Fibroblast of lung (primary cell): ENCODE data around the gene SLC38A6. TPM values are rescaled to one million over a fixed set of nuclear protein-coding genes. Genes with fewer than 3 reads are reported as not detected.
A peak's percentile ranks its signal among the peaks of the same experiment; 100 is the strongest.

Experiments used
- DNase-seq, 2 donors: peaks; one replicate each; pipeline versions ENCODE4 v3.0.0 to v3.0.0-alpha.2; 2010; ENCODE audit warnings: low read depth in 2 of 2
- H2AFZ ChIP-seq: 2 replicates; pipeline ENCODE4 v1.5.1; 2012; ENCODE audit warnings: low read length, control low read depth, inconsistent platforms
- H3K27ac ChIP-seq: 2 replicates; pipeline ENCODE4 v1.5.1; 2011; ENCODE audit warnings: low read length, control low read depth; ENCODE audit not compliant: insufficient read depth
- H3K27me3 ChIP-seq: 2 replicates; pipeline ENCODE4 v1.5.1; 2011; ENCODE audit warnings: mild to moderate bottlenecking, low read length; ENCODE audit not compliant: control insufficient read depth, insufficient read depth
- H3K36me3 ChIP-seq: 2 replicates; pipeline ENCODE4 v1.5.1; 2011; ENCODE audit warnings: low read length; ENCODE audit not compliant: control insufficient read depth, insufficient read depth
- H3K4me1 ChIP-seq: 2 replicates; pipeline ENCODE4 v1.5.1; 2011; ENCODE audit warnings: low read length; ENCODE audit not compliant: control insufficient read depth, insufficient read depth; ENCODE audit errors: extremely low read depth
- H3K4me2 ChIP-seq: 2 replicates; pipeline ENCODE4 v1.5.1; 2011; ENCODE audit warnings: low read length, control low read depth; ENCODE audit not compliant: insufficient read depth; ENCODE audit errors: extremely low read depth
- H3K4me3 ChIP-seq, 4 experiments: fragments of 200-600 bp in 1 of 4; sonication (generic) in 1 of 4; replicated peaks in 1 of 4; 2 replicates each; pipeline ENCODE4 v1.5.1; 2011 to 2016; ENCODE audit warnings: low read length in 4 of 4, low read depth in 3 of 4, mild to moderate bottlenecking in 3 of 4, control low read depth in 2 of 4, inconsistent platforms in 1 of 4, mixed read lengths in 1 of 4; ENCODE audit not compliant: insufficient read depth in 1 of 4; ENCODE audit errors: control extremely low read depth in 1 of 4
- H3K79me2 ChIP-seq: 2 replicates; pipeline ENCODE4 v1.5.1; 2012; ENCODE audit warnings: mild to moderate bottlenecking, low read length, inconsistent platforms; ENCODE audit not compliant: control insufficient read depth, insufficient read depth
- H3K9ac ChIP-seq: 2 replicates; pipeline ENCODE4 v1.5.1; 2011; ENCODE audit warnings: mild to moderate bottlenecking, low read length, control low read depth; ENCODE audit not compliant: insufficient read depth
- H3K9me3 ChIP-seq: 2 replicates; pipeline ENCODE4 v1.5.1; 2012; ENCODE audit warnings: low read depth, low read length; ENCODE audit not compliant: control insufficient read depth, insufficient read depth
- H4K20me1 ChIP-seq: 2 replicates; pipeline ENCODE4 v1.5.1; 2011; ENCODE audit warnings: low read length; ENCODE audit not compliant: control insufficient read depth, insufficient read depth; ENCODE audit errors: extremely low read depth
- CTCF ChIP-seq, 2 donors: IDR thresholded peaks in 1 of 2; conservative IDR thresholded peaks in 1 of 2; 1 replicate in 1 of 2; 2 replicates in 1 of 2; pipeline ENCODE4 v1.5.1; 2011 to 2012; ENCODE audit warnings: low read length in 2 of 2, control low read depth in 1 of 2, inconsistent platforms in 1 of 2, low read depth in 1 of 2, mild to moderate bottlenecking in 1 of 2
- EZH2 ChIP-seq: IDR thresholded peaks from 2 replicates; pipeline ENCODE4 v1.5.1; 2012; ENCODE audit warnings: low read length, control low read depth, mild to moderate bottlenecking; ENCODE audit errors: missing control alignments
- polyA plus RNA-seq, 2 donors: library from polyadenylated mRNA; depleted of rRNA in 1 of 2; stranded (reverse) in 1 of 2; unstranded in 1 of 2; fragments of >200 nt; gene quantifications; 2 replicates each; pipeline ENCODE4 v1.2.1, GENCODE V29; 2011 to 2012; ENCODE audit warnings: missing spikeins in 1 of 2
- total RNA-seq: library from RNA; depleted of rRNA; stranded (reverse); fragments of >200 nt; gene quantifications from 2 replicates; pipeline ENCODE4 v1.2.1, GENCODE V29; 2014

SLC38A6 gene
- total and polyA plus RNA-seq, 2 donors (not counting 1 experiment from before 2014, with no cell fraction given) = 39.8 to 93.3 TPM

DNA sequence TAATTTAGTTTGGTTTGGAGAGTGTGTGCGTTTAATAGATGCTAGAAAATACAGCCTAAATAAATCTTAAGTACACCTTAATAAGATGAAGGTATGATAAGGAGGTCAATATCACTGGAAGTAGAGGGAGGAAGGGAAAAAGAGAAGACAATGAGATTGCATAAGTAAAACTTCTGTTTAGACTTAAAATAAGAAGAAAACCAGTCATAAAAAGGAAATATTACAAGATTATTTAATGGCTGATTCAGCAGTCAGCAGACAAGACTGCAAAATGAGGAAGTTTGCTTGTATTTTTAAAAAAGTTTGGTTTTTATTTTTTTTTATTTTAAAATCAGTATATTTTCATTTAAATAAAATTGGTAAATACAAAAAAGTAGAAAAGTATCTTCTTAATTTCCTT, 3.2 kb downstream of the SLC38A6 start:
- no peaks in the 10 kb centered on the region for H4K20me1 ChIP-seq
- no peak overlapping the region for H3K4me2 ChIP-seq
- H3K27ac ChIP-seq = no peak overlapping the region
- H3K79me2 ChIP-seq = peaks cover 28% of the 10 kb centered on the region
- H3K4me3 ChIP-seq = peak overlapping the region in 2 of 4 experiments; percentile 32 to 87
- H3K9me3 ChIP-seq = no peaks in the 10 kb centered on the region
- no peaks in the 10 kb centered on the region for H3K27me3 ChIP-seq
- TF ChIP-seq EZH2 = no peak
- TF ChIP-seq CTCF (conservative IDR thresholded peaks at IDR 0.05 in 1 of 2, IDR thresholded peaks at IDR 0.05 in 1 of 2; ENCODE audit: low read depth in 1 of 2, low read length in 2 of 2) = no peak
- H3K4me1 ChIP-seq = peaks cover 3% of the 10 kb centered on the region
- no peak for DNase-seq
- no peak overlapping the region for H3K9ac ChIP-seq
- H2AFZ ChIP-seq = no peak overlapping the region
- peaks cover 7% of the 10 kb centered on the region for H3K36me3 ChIP-seq

GRCh38 chr14:60986500-60986899, 5.5 kb downstream of the SLC38A6 start:
- H4K20me1 ChIP-seq = no peaks in the 10 kb centered on the region
- H3K4me2 ChIP-seq = no peak overlapping the region
- peaks cover 15% of the 10 kb centered on the region for H3K36me3 ChIP-seq
- peaks cover 3% of the 10 kb centered on the region for H3K4me1 ChIP-seq
- no peak for DNase-seq
- H3K9ac ChIP-seq = no peak overlapping the region
- no peaks in the 10 kb centered on the region for H3K9me3 ChIP-seq
- no peak overlapping the region for H2AFZ ChIP-seq
- H3K79me2 ChIP-seq = peaks cover 16% of the 10 kb centered on the region
- TF ChIP-seq EZH2 (no peak), CTCF (conservative IDR thresholded peaks at IDR 0.05 in 1 of 2, IDR thresholded peaks at IDR 0.05 in 1 of 2; ENCODE audit: low read depth in 1 of 2, low read length in 2 of 2) (no peak)
- no peaks in the 10 kb centered on the region for H3K27me3 ChIP-seq
- no peak overlapping the region for H3K4me3 ChIP-seq
- no peak overlapping the region for H3K27ac ChIP-seq

DNA sequence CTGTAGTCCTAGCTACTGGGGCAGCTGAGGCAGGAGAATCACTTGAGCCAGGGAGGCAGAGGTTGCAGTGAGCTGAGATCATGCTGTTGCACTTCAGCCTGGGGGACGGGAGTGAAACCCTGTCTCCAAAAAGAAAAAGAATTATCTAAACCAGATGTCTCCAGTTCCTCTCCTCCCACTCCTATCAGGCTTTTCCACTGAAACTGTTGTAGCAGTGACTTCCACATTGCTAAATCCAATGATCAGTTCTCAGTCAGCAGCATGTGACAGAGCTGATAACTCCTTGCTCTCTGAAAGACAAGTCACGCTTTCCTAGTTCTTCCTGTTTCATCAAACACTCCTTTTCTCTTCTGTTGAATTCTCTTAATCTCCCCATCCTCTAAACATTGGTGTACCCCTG, 8.6 kb downstream of the SLC38A6 start:
- TF ChIP-seq CTCF (conservative IDR thresholded peaks at IDR 0.05 in 1 of 2, IDR thresholded peaks at IDR 0.05 in 1 of 2; ENCODE audit: low read depth in 1 of 2, low read length in 2 of 2) (no peak), EZH2 (no peak)
- no peak for DNase-seq
- H3K9ac ChIP-seq = no peak overlapping the region

More for the DNA sequence above, 8.6 kb downstream of the SLC38A6 start:
- Histone ChIP-seq H3K36me3 (peaks cover 20% of the 10 kb centered on the region), H3K4me2 (no peak overlapping the region), H3K27ac (peak overlapping the region; percentile 18), H3K4me3 (no peak overlapping the region), H2AFZ (no peak overlapping the region), H4K20me1 (no peaks in the 10 kb centered on the region), H3K27me3 (no peaks in the 10 kb centered on the region), H3K9me3 (no peaks in the 10 kb centered on the region), H3K4me1 (no peaks in the 10 kb centered on the region), H3K79me2 (peaks cover 3% of the 10 kb centered on the region)
